ENCODE measurements around the gene ADAMTS2. TPM values are rescaled to one million over a fixed set of nuclear protein-coding genes. Genes with fewer than 3 reads are reported as not detected.

The ADAMTS2 gene
- total RNA-seq, 2 experiments from 2014 or later, result not detected

DNA sequence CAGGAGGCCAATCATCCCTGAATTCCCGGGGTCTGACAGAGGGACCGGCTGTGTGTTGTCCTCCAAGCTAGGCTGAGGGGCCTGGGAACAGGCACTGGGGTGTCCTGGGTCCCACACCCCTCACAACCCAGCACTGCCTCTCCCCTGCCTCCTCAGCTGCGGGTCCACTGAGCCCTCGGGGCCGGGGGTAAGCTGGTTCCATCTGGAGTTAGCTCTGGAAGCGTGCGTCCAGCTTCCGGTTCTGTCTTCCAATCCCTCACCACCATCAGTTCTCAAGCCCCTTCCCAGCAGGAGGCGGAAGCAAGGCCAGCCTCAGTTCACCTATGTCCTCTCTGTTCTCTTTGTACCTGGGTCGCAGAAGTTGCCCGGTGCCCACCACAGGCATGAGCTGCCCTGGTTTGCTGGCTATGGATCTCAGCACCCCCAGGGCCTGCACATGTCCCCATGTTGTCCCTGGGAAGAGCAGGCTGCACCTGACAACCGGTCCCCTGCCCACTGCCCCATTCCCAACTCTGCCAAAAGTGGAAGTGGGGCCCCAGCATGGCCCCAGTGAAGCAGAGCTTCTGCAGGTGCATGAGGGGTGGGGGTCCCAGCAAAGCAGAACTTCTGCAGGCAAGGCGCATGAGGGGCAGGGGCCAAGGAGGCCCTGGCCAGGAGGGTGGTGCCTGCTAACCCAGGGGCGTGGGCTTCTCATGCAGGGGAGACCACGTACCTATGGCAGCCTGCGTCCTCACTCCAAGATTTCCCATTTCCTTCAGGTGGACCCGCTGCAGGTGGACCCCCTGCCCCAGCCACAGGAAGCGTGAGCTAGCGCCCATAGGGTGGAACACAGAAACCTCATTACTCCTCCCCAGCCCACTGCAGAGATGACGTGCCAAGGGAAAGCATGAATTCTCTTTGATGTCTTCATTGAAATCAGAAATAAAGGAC is 173.2 kb downstream of the ADAMTS2 start:
- Histone ChIP-seq H3K27ac (ENCODE audit: low read depth in 1 of 2, low read length in 2 of 2) (no peak overlapping the region), H3K27me3 (ENCODE audit: control insufficient read depth in 1 of 2, insufficient read depth in 2 of 2, low read length in 2 of 2) (peaks cover 5 to 12% of the 10 kb centered on the region in 2 experiments), H3K9me3 (ENCODE audit: control insufficient read depth in 1 of 2, insufficient read depth in 1 of 2, low read length in 2 of 2) (peaks cover 0 to 28% of the 10 kb centered on the region in 2 experiments), H3K4me1 (ENCODE audit: insufficient read depth, low read length) (peaks cover 9% of the 10 kb centered on the region), H3K4me3 (ENCODE audit: low read length) (no peak overlapping the region), H3K36me3 (ENCODE audit: insufficient read depth, low read length) (no peaks in the 10 kb centered on the region)
- no peak for TF ChIP-seq CTCF (IDR thresholded peaks at IDR 0.05)
- no peak overlapping the region for H3K4me3 Mint-ChIP-seq
- intact Hi-C loops (cut with DNase I, micrococcal nuclease), result no loop called here
- H3K36me3 Mint-ChIP-seq (ENCODE audit: low read depth), result no peaks in the 10 kb centered on the region
- ChIA-PET CTCF (no interaction called here), POLR2A (interaction anchor here (0.8 kb wide), 1 partner anchor 896 kb away, joined by 3 read pairs; no protein-coding TSS in a partner anchor)
- peaks cover 4% of the 10 kb centered on the region for H3K4me1 Mint-ChIP-seq (ENCODE audit: low read depth)
- ATAC-seq (ENCODE audit: poor library complexity) (no peak), DNase-seq (no peak)
- no peak overlapping the region for H3K27ac Mint-ChIP-seq
- H3K27me3 Mint-ChIP-seq, result peaks cover 16% of the 10 kb centered on the region
- H3K9me3 Mint-ChIP-seq, result no peaks in the 10 kb centered on the region

GRCh38 chr5:179171251-179171815 is 173.9 kb downstream of the ADAMTS2 start:
- Histone ChIP-seq H3K27ac (ENCODE audit: low read depth in 1 of 2, low read length in 2 of 2) (no peak overlapping the region), H3K36me3 (ENCODE audit: insufficient read depth, low read length) (no peaks in the 10 kb centered on the region), H3K9me3 (ENCODE audit: control insufficient read depth in 1 of 2, insufficient read depth in 1 of 2, low read length in 2 of 2) (peaks cover 0 to 28% of the 10 kb centered on the region in 2 experiments), H3K27me3 (ENCODE audit: control insufficient read depth in 1 of 2, insufficient read depth in 2 of 2, low read length in 2 of 2) (peaks cover 5 to 12% of the 10 kb centered on the region in 2 experiments), H3K4me1 (ENCODE audit: insufficient read depth, low read length) (peaks cover 15% of the 10 kb centered on the region), H3K4me3 (ENCODE audit: low read length) (no peak overlapping the region)
- H3K27me3 Mint-ChIP-seq, result peaks cover 8% of the 10 kb centered on the region
- no peak for TF ChIP-seq CTCF (IDR thresholded peaks at IDR 0.05)
- no peaks in the 10 kb centered on the region for H3K36me3 Mint-ChIP-seq (ENCODE audit: low read depth)
- no peak for ATAC-seq (ENCODE audit: poor library complexity)
- no peak overlapping the region for H3K27ac Mint-ChIP-seq
- ChIA-PET CTCF (no interaction called here), POLR2A (interaction anchor here (0.8 kb wide), 1 partner anchor 897 kb away, joined by 3 read pairs; no protein-coding TSS in a partner anchor)
- H3K4me3 Mint-ChIP-seq, result no peak overlapping the region
- peaks cover 4% of the 10 kb centered on the region for H3K4me1 Mint-ChIP-seq (ENCODE audit: low read depth)
- intact Hi-C loops (cut with DNase I, micrococcal nuclease), result no loop called here
- DNase-seq, result no peak
- H3K9me3 Mint-ChIP-seq, result no peaks in the 10 kb centered on the region

DNA sequence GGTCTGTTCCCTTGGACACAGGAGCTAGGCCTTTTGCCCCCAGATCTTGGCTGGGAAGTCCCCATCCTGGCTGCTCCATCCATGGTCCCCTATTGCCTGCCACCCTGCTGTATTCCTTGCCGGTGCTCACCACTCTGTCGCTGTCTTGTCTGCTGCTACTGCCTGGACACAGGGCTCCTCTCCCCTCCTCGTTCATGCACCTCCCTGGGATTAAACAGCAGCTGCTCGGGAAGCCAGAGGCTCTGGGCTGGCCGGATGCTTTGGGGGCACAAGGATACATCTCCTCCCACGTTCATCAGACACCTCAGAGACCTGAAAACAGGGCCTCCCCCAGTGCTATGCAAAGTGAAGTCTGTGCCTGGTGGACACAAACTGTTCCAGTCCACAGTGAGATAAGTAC is 174.7 kb downstream of the ADAMTS2 start:
- TF ChIP-seq CTCF (IDR thresholded peaks at IDR 0.05), result no peak
- Histone ChIP-seq H3K36me3 (ENCODE audit: insufficient read depth, low read length) (no peaks in the 10 kb centered on the region), H3K4me3 (ENCODE audit: low read length) (no peak overlapping the region), H3K9me3 (ENCODE audit: control insufficient read depth in 1 of 2, insufficient read depth in 1 of 2, low read length in 2 of 2) (peaks cover 0 to 28% of the 10 kb centered on the region in 2 experiments), H3K4me1 (ENCODE audit: insufficient read depth, low read length) (peaks cover 15% of the 10 kb centered on the region), H3K27me3 (ENCODE audit: control insufficient read depth in 1 of 2, insufficient read depth in 2 of 2, low read length in 2 of 2) (peaks cover 5 to 12% of the 10 kb centered on the region in 2 experiments), H3K27ac (ENCODE audit: low read depth in 1 of 2, low read length in 2 of 2) (no peak overlapping the region)
- DNase-seq (no peak), ATAC-seq (ENCODE audit: poor library complexity) (no peak)
- ChIA-PET CTCF (no interaction called here), POLR2A (no interaction called here)
- Mint-ChIP-seq H3K9me3 (no peaks in the 10 kb centered on the region), H3K4me1 (ENCODE audit: low read depth) (peaks cover 4% of the 10 kb centered on the region), H3K36me3 (ENCODE audit: low read depth) (no peaks in the 10 kb centered on the region), H3K4me3 (no peak overlapping the region), H3K27me3 (peaks cover 5% of the 10 kb centered on the region), H3K27ac (no peak overlapping the region)
- intact Hi-C loops (cut with DNase I, micrococcal nuclease), result no loop called here
